ENCODE results near the gene NFATC1.

The NFATC1 gene

DNA sequence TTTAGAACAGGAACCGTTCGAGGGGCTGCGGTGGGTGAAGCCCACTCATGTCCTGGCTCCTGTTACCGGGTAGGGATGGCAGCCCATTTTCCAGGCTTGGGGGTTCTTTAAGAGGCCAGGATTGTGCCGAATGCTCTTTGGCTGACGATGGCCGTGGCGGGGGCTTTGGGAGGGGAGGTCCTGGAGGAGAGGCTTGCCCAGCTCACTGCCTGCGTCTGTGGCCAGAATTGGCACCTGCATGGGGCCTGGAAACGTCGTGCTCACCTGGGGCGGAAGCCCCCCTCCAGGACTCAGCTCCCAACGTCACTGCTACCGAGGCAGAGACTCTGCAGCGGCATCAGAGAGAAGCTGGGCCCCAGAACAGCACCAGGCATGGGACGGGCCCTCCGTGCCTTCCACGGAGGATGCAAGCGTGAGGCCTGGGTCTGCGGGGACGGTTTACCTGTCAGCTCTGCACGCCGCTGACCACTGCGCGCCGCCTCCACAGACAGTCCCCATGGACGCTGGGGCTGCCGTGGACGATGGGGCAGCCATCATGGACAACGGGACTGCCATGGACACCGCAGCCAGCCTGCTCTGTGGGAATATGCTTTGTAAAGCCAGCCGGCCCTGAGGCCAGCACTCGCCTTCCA lies 82.9 kb downstream of the NFATC1 start:
- Histone ChIP-seq H3K9ac (ENCODE audit: low read depth, low read length) (no peak overlapping the region), H3K27ac (ENCODE audit: low read length) (no peak overlapping the region), H3K4me1 (ENCODE audit: insufficient read depth, low read length) (no peaks in the 10 kb centered on the region), H3K4me3 (ENCODE audit: low read depth in 1 of 2, low read length in 2 of 2) (no peak overlapping the region), H3K4me2 (ENCODE audit: insufficient read depth, low read length) (no peak overlapping the region), H3K9me3 (ENCODE audit: insufficient read depth, low read length, severe bottlenecking) (no peaks in the 10 kb centered on the region), H4K20me1 (ENCODE audit: insufficient read depth, low read length) (no peaks in the 10 kb centered on the region), H3K27me3 (ENCODE audit: insufficient read depth, low read length, poor library complexity) (no peaks in the 10 kb centered on the region), H3K36me3 (ENCODE audit: insufficient read depth, low read length) (no peaks in the 10 kb centered on the region; the same call in 1 of the 2 replicates), H2AFZ (ENCODE audit: low read depth, low read length) (no peak overlapping the region), H3K79me2 (ENCODE audit: insufficient read depth, low read length) (no peaks in the 10 kb centered on the region)
- no peak for DNase-seq
- TF ChIP-seq, protein P1, sequence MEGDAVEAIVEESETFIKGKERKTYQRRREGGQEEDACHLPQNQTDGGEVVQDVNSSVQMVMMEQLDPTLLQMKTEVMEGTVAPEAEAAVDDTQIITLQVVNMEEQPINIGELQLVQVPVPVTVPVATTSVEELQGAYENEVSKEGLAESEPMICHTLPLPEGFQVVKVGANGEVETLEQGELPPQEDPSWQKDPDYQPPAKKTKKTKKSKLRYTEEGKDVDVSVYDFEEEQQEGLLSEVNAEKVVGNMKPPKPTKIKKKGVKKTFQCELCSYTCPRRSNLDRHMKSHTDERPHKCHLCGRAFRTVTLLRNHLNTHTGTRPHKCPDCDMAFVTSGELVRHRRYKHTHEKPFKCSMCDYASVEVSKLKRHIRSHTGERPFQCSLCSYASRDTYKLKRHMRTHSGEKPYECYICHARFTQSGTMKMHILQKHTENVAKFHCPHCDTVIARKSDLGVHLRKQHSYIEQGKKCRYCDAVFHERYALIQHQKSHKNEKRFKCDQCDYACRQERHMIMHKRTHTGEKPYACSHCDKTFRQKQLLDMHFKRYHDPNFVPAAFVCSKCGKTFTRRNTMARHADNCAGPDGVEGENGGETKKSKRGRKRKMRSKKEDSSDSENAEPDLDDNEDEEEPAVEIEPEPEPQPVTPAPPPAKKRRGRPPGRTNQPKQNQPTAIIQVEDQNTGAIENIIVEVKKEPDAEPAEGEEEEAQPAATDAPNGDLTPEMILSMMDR (IDR thresholded peaks at IDR 0.05; ENCODE audit: borderline replicate concordance, extremely low read depth, low read length, poor library complexity, severe bottlenecking) = no peak
- no peak for ATAC-seq (ENCODE audit: insufficient read depth, low read depth)

- no peak overlapping the region for H3K4me2 ChIP-seq (ENCODE audit: insufficient read depth, low read length)
- no peak for DNase-seq
- TF ChIP-seq, protein P1 (IDR thresholded peaks at IDR 0.05; ENCODE audit: borderline replicate concordance, extremely low read depth, low read length, poor library complexity, severe bottlenecking) = no peak
- TF ChIP-seq EZH2 (IDR thresholded peaks at IDR 0.05; ENCODE audit: borderline replicate concordance, low read depth, low read length, severe bottlenecking) = no peak
- no peaks in the 10 kb centered on the region for H3K27me3 ChIP-seq (ENCODE audit: insufficient read depth, low read length, poor library complexity)
- no peaks in the 10 kb centered on the region for H3K4me1 ChIP-seq (ENCODE audit: insufficient read depth, low read length)
- no peaks in the 10 kb centered on the region for H3K9me3 ChIP-seq (ENCODE audit: insufficient read depth, low read length, severe bottlenecking)
- ATAC-seq (ENCODE audit: insufficient read depth, low read depth) = no peak
- H3K79me2 ChIP-seq (ENCODE audit: insufficient read depth, low read length) = no peaks in the 10 kb centered on the region
- H3K4me3 ChIP-seq (ENCODE audit: low read depth in 1 of 2, low read length in 2 of 2) = no peak overlapping the region
- no peaks in the 10 kb centered on the region for H4K20me1 ChIP-seq (ENCODE audit: insufficient read depth, low read length)
- H3K36me3 ChIP-seq (ENCODE audit: insufficient read depth, low read length) = no peaks in the 10 kb centered on the region; the same call in 1 of the 2 replicates
- H3K27ac ChIP-seq (ENCODE audit: low read length) = no peak overlapping the region
- no peak overlapping the region for H3K9ac ChIP-seq (ENCODE audit: low read depth, low read length)
- no peak overlapping the region for H2AFZ ChIP-seq (ENCODE audit: low read depth, low read length)
These were observed 83.5 kb downstream of the NFATC1 start for GRCh38 chr18:79479116-79479760.

GRCh38 chr18:79479761-79480161 lies 84.0 kb downstream of the NFATC1 start:
- no peaks in the 10 kb centered on the region for H3K79me2 ChIP-seq (ENCODE audit: insufficient read depth, low read length)
- H4K20me1 ChIP-seq (ENCODE audit: insufficient read depth, low read length) = no peaks in the 10 kb centered on the region
- TF ChIP-seq, protein P1 (IDR thresholded peaks at IDR 0.05; ENCODE audit: borderline replicate concordance, extremely low read depth, low read length, poor library complexity, severe bottlenecking) = no peak
- TF ChIP-seq EZH2 (IDR thresholded peaks at IDR 0.05; ENCODE audit: borderline replicate concordance, low read depth, low read length, severe bottlenecking) = no peak
- H3K4me3 ChIP-seq (ENCODE audit: low read depth in 1 of 2, low read length in 2 of 2) = no peak overlapping the region
- no peak for DNase-seq
- no peak overlapping the region for H2AFZ ChIP-seq (ENCODE audit: low read depth, low read length)
- H3K36me3 ChIP-seq (ENCODE audit: insufficient read depth, low read length) = no peaks in the 10 kb centered on the region; the same call in 1 of the 2 replicates
- H3K9me3 ChIP-seq (ENCODE audit: insufficient read depth, low read length, severe bottlenecking) = no peaks in the 10 kb centered on the region
- H3K4me1 ChIP-seq (ENCODE audit: insufficient read depth, low read length) = no peaks in the 10 kb centered on the region
- H3K27me3 ChIP-seq (ENCODE audit: insufficient read depth, low read length, poor library complexity) = no peaks in the 10 kb centered on the region
- no peak overlapping the region for H3K4me2 ChIP-seq (ENCODE audit: insufficient read depth, low read length)
- H3K9ac ChIP-seq (ENCODE audit: low read depth, low read length) = no peak overlapping the region
- no peak overlapping the region for H3K27ac ChIP-seq (ENCODE audit: low read length)
- ATAC-seq (ENCODE audit: insufficient read depth, low read depth) = no peak

Data from DND-41 (cell line).